SU-DHL-6 (cell line): ENCODE measurements around the gene EXOC4.

ENCODE experiments used
- H2AFZ ChIP-seq: fragments of 200-600 bp; sonication (generic); 2 replicates; pipeline ENCODE4 v1.6.1; 2014; ENCODE audit warnings: low read depth, mild to moderate bottlenecking, moderate library complexity, mixed read lengths, antibody characterized with exemption, low read length; ENCODE audit not compliant: severe bottlenecking
- H3F3A ChIP-seq: fragments of 200-600 bp; shearing (Covaris generic); 2 replicates; pipeline ENCODE4 v1.6.0; 2016; ENCODE audit warnings: antibody characterized with exemption, mild to moderate bottlenecking; ENCODE audit not compliant: insufficient read depth
- H3K27ac ChIP-seq: fragments of 200-600 bp; sonication (generic); 2 replicates; pipeline ENCODE4 v1.5.1; 2016; ENCODE audit warnings: low read depth, mild to moderate bottlenecking, low read length, moderate library complexity, mixed read lengths
- H3K27me3 ChIP-seq: fragments of 200-600 bp; sonication (generic), shearing (Covaris generic); 2 replicates; pipeline ENCODE4 v1.6.0; 2014; ENCODE audit warnings: mild to moderate bottlenecking, low read length
- H3K36me3 ChIP-seq: fragments of 200-600 bp; sonication (generic); 2 replicates; pipeline ENCODE4 v1.6.1; 2014; ENCODE audit warnings: mild to moderate bottlenecking, low read length, mixed read lengths
- H3K4me2 ChIP-seq: fragments of 300-600, 200-600 bp; shearing (Covaris generic), sonication (generic); 2 replicates; pipeline ENCODE4 v1.6.0; 2014; ENCODE audit warnings: low read length, low read depth, mild to moderate bottlenecking; ENCODE audit not compliant: poor library complexity, severe bottlenecking
- H3K4me3 ChIP-seq: fragments of 200-600 bp; sonication (generic); 2 replicates; pipeline ENCODE4 v1.5.1; 2014; ENCODE audit warnings: antibody characterized with exemption, low read length, mild to moderate bottlenecking, mixed read lengths; ENCODE audit not compliant: insufficient read depth, poor library complexity, severe bottlenecking
- H3K79me2 ChIP-seq: fragments of 200-600 bp; sonication (generic); 2 replicates; pipeline ENCODE4 v1.6.1; 2014; ENCODE audit warnings: mild to moderate bottlenecking, low read length, moderate library complexity; ENCODE audit not compliant: insufficient read depth
- H3K9ac ChIP-seq: fragments of 200-600 bp; sonication (generic); 2 replicates; pipeline ENCODE4 v1.7.0; 2014; ENCODE audit warnings: mild to moderate bottlenecking, low read length
- H3K9me2 ChIP-seq: fragments of 200-600 bp; sonication (generic); replicated peaks from 2 replicates; pipeline ENCODE4 v1.6.1; 2014; ENCODE audit warnings: low read length; ENCODE audit not compliant: insufficient read depth
- H3K9me3 ChIP-seq: fragments of 200-600 bp; sonication (generic); 2 replicates; pipeline ENCODE4 v1.6.1; 2014; ENCODE audit warnings: low read length, mixed read lengths; ENCODE audit not compliant: insufficient read depth
- H4K20me1 ChIP-seq: fragments of 200-600 bp; sonication (generic); 2 replicates; pipeline ENCODE4 v1.6.1; 2014; ENCODE audit warnings: low read depth, mild to moderate bottlenecking, antibody characterized with exemption, low read length, moderate library complexity, mixed read lengths
- CTCF ChIP-seq: fragments of 200-600 bp; sonication (generic); IDR thresholded peaks from one replicate; pipeline ENCODE4 v1.5.1; 2017; ENCODE audit warnings: antibody characterized with exemption, mild to moderate bottlenecking, low read length, moderate library complexity; ENCODE audit not compliant: insufficient read depth, poor library complexity, severe bottlenecking
- EZH2phosphoT487 ChIP-seq: fragments of 200-600 bp; sonication (generic), shearing (Covaris generic); conservative IDR thresholded peaks from 2 replicates; pipeline ENCODE4 v1.6.1; 2018; ENCODE audit warnings: mild to moderate bottlenecking, antibody characterized with exemption, low read length, moderate library complexity, mixed read lengths

The EXOC4 gene

GRCh38 chr7:134024739-134025138, 771.9 kb downstream of the EXOC4 start:
- no peak overlapping the region for H2AFZ ChIP-seq
- H4K20me1 ChIP-seq = no peaks in the 10 kb centered on the region

GRCh38 chr7:134028853-134029252, 776.0 kb downstream of the EXOC4 start:
- Histone ChIP-seq H3K79me2 (no peaks in the 10 kb centered on the region), H4K20me1 (no peaks in the 10 kb centered on the region), H3K27me3 (no peaks in the 10 kb centered on the region), H2AFZ (no peak overlapping the region), H3K4me3 (no peak overlapping the region), H3K4me2 (no peak overlapping the region), H3K9me2 (no peaks in the 10 kb centered on the region), H3K27ac (no peak overlapping the region), H3F3A (no peaks in the 10 kb centered on the region), H3K9me3 (no peaks in the 10 kb centered on the region), H3K36me3 (no peaks in the 10 kb centered on the region), H3K9ac (no peak overlapping the region)
- TF ChIP-seq CTCF (no peak), EZH2phosphoT487 (no peak)

More at GRCh38 chr7:134024739-134025138, 771.9 kb downstream of the EXOC4 start:
- Histone ChIP-seq H3K9ac (no peak overlapping the region), H3K27ac (no peak overlapping the region), H3K4me2 (no peak overlapping the region), H3K27me3 (no peaks in the 10 kb centered on the region), H3F3A (no peaks in the 10 kb centered on the region), H3K9me2 (no peaks in the 10 kb centered on the region), H3K4me3 (no peak overlapping the region), H3K9me3 (no peaks in the 10 kb centered on the region), H3K79me2 (no peaks in the 10 kb centered on the region), H3K36me3 (no peaks in the 10 kb centered on the region)
- no peak for TF ChIP-seq CTCF
- no peak for TF ChIP-seq EZH2phosphoT487

GRCh38 chr7:134029743-134030142, 776.9 kb downstream of the EXOC4 start:
- Histone ChIP-seq H3K27ac (no peak overlapping the region), H3K9ac (no peak overlapping the region), H3K36me3 (no peaks in the 10 kb centered on the region), H3K79me2 (no peaks in the 10 kb centered on the region), H3K27me3 (no peaks in the 10 kb centered on the region), H3K9me3 (no peaks in the 10 kb centered on the region), H2AFZ (no peak overlapping the region), H4K20me1 (no peaks in the 10 kb centered on the region), H3K4me3 (no peak overlapping the region), H3K9me2 (no peaks in the 10 kb centered on the region), H3F3A (no peaks in the 10 kb centered on the region), H3K4me2 (no peak overlapping the region)
- TF ChIP-seq EZH2phosphoT487 = no peak
- no peak for TF ChIP-seq CTCF
